GM12874 (cell line): Measurements from ENCODE around the gene OR2H1.

Experiments
- TF ChIP-seq, protein P1 (sequence below): IDR thresholded peaks from 2 replicates; pipeline ENCODE4 v1.5.1; 2011; ENCODE audit warnings: low read depth, mild to moderate bottlenecking, control low read depth, low read length, moderate library complexity; ENCODE audit not compliant: insufficient read depth

The OR2H1 gene

GRCh38 chr6:29510202-29510601 is 53.2 kb downstream of the OR2H1 start:
- TF ChIP-seq, protein P1, sequence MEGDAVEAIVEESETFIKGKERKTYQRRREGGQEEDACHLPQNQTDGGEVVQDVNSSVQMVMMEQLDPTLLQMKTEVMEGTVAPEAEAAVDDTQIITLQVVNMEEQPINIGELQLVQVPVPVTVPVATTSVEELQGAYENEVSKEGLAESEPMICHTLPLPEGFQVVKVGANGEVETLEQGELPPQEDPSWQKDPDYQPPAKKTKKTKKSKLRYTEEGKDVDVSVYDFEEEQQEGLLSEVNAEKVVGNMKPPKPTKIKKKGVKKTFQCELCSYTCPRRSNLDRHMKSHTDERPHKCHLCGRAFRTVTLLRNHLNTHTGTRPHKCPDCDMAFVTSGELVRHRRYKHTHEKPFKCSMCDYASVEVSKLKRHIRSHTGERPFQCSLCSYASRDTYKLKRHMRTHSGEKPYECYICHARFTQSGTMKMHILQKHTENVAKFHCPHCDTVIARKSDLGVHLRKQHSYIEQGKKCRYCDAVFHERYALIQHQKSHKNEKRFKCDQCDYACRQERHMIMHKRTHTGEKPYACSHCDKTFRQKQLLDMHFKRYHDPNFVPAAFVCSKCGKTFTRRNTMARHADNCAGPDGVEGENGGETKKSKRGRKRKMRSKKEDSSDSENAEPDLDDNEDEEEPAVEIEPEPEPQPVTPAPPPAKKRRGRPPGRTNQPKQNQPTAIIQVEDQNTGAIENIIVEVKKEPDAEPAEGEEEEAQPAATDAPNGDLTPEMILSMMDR, result no peak

GRCh38 chr6:29510746-29511300 is 53.9 kb downstream of the OR2H1 start:
- TF ChIP-seq, protein P1, result no peak
